Measurements from ENCODE around the gene AWAT1. TPM values are rescaled to one million over a fixed set of nuclear protein-coding genes. Genes with fewer than 3 reads are reported as not detected.
"Not testable (repeated sequence)": the region's sequence is repeated elsewhere in the genome, so short reads cannot be mapped to it uniquely, and the experiment has no call there.

Gene AWAT1
- total RNA-seq, 1 donor from 2014 or later: not detected

DNA sequence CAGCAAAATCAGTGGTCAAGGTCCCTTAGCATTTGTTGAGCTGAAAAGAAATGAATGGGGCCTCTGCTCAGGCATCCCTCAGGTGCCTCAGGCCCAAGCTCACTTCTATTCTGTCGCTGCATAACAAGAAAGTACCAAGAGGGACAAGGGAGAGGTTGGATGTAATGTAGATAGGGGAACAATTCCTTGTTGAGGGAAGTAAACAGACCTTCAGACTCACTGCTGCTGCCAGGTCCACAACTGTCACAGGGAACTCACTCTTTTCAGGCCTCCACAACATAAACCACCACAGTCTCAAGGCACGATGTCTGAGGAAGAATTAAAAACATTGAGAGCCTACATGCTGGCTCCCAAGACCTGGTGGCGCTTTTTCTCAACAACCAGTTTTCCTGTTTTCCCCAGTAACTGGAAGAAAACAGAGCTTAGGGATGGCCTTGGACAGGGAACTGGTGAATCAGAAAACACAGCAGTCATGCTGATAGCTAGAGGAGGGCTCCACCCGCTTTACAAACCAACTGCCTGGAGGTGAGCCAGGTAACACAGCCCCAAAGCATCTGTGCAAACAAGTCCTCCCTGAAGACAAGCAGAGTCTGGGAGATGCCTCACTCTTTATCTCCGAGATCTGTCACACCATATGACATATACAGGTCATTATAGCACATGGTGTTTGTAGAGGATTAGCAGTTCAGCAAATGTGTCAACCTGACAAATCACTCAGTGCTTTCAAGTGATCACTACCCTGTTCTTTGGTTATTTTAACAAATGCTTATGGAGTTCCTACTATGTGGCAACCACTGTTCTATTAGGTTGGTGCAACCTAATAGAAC is 14.3 kb upstream of the AWAT1 start:
- Histone ChIP-seq H3K36me3 (ENCODE audit: control insufficient read depth, insufficient read depth, low read length) (no peaks in the 10 kb centered on the region), H3K27me3 (ENCODE audit: control insufficient read depth, insufficient read depth, low read length) (no peaks in the 10 kb centered on the region), H3K4me3 (ENCODE audit: low read depth, low read length) (no peak overlapping the region)
- TF ChIP-seq, protein P1, sequence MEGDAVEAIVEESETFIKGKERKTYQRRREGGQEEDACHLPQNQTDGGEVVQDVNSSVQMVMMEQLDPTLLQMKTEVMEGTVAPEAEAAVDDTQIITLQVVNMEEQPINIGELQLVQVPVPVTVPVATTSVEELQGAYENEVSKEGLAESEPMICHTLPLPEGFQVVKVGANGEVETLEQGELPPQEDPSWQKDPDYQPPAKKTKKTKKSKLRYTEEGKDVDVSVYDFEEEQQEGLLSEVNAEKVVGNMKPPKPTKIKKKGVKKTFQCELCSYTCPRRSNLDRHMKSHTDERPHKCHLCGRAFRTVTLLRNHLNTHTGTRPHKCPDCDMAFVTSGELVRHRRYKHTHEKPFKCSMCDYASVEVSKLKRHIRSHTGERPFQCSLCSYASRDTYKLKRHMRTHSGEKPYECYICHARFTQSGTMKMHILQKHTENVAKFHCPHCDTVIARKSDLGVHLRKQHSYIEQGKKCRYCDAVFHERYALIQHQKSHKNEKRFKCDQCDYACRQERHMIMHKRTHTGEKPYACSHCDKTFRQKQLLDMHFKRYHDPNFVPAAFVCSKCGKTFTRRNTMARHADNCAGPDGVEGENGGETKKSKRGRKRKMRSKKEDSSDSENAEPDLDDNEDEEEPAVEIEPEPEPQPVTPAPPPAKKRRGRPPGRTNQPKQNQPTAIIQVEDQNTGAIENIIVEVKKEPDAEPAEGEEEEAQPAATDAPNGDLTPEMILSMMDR (IDR thresholded peaks at IDR 0.05; ENCODE audit: insufficient read depth, low read length, poor library complexity, severe bottlenecking): no peak
- DNase-seq (ENCODE audit: low read depth): no peak

DNA sequence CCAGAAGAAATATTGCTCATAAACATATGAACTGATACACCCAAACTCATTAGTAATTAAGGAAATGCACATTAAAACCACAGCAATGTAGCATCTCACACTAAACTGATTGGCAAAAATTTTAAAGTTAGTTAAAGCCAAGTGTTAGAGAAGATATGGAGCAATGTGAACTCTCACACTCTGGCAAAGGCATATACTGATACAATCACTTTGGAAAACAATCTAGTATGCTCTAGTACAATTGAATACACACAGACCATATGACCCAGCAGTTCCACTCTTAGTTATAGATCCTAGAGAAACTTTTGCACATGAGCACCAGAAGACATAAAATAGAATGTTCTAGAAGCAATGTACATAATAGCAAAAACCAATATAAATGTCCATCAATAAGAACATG is 8.4 kb upstream of the AWAT1 start:
- Histone ChIP-seq H3K36me3 (ENCODE audit: control insufficient read depth, insufficient read depth, low read length) (no peaks in the 10 kb centered on the region), H3K27me3 (ENCODE audit: control insufficient read depth, insufficient read depth, low read length) (no peaks in the 10 kb centered on the region), H3K4me3 (ENCODE audit: low read depth, low read length) (no peak overlapping the region)
- TF ChIP-seq, protein P1 (IDR thresholded peaks at IDR 0.05; ENCODE audit: insufficient read depth, low read length, poor library complexity, severe bottlenecking): no peak
- DNase-seq (ENCODE audit: low read depth): no peak

DNA sequence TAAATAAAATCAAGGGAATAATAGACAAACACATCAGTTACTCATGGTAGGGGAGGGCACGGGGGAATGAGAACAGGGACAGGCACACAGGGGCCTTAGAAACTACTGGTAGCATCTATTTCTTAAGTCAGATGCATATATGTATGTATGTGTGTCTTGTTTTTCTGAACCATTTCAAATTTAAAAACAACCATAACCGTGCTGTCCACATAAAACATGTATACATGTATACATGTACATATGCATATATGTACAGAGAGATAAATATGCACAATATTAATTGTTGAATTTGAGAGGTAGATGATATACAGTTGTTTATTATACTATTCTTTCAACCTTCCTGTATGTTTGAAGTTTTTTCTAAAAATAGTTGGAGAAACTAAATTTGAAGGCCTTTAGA is 7.8 kb upstream of the AWAT1 start:
- DNase-seq (ENCODE audit: low read depth): no peak
- H3K4me3 ChIP-seq (ENCODE audit: low read depth, low read length): no peak overlapping the region
- TF ChIP-seq, protein P1 (IDR thresholded peaks at IDR 0.05; ENCODE audit: insufficient read depth, low read length, poor library complexity, severe bottlenecking): no peak
- H3K27me3 ChIP-seq (ENCODE audit: control insufficient read depth, insufficient read depth, low read length): no peaks in the 10 kb centered on the region
- no peaks in the 10 kb centered on the region for H3K36me3 ChIP-seq (ENCODE audit: control insufficient read depth, insufficient read depth, low read length)

DNA sequence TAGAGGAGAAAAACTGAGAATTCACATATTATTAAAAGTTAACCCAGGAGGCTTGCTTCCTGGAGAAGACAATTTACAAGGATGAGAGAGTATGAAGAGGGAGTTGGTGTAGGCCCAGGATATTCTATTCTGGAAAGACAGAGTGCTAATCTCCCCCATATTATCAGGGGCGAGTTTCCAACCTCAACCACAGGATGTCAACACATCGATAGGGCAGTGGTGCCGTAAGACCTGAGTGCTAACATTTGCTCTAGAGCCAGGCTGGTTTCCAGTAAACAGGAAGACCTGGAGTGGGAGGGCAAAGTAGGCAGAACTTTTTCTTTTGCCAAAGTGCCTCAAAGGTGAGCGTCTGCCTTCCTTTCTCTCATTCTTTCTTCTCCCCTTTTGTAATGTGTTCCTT is 2.8 kb upstream of the AWAT1 start:
- TF ChIP-seq, protein P1 (IDR thresholded peaks at IDR 0.05; ENCODE audit: insufficient read depth, low read length, poor library complexity, severe bottlenecking): no peak
- Histone ChIP-seq H3K4me3 (ENCODE audit: low read depth, low read length) (no peak overlapping the region), H3K27me3 (ENCODE audit: control insufficient read depth, insufficient read depth, low read length) (no peaks in the 10 kb centered on the region), H3K36me3 (ENCODE audit: control insufficient read depth, insufficient read depth, low read length) (no peaks in the 10 kb centered on the region)
- DNase-seq (ENCODE audit: low read depth): no peak

DNA sequence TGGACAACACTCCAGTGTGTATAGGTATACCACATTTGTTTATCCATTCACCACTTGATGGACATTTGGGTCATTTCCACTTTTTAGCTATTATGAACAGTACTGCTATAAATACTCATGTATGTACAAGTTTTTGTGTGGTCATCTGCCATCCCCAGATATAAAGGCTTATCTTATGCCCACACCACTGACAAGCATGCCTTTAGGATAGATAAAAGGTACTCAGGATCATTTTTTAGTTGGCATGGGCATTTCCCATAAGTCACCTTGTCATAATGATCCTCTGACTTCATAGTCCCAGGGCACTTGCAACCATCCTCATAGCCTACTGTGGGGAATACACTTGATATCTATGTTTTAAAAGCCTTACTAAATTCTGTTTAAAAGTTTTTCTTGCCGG is 6.3 kb downstream of the AWAT1 start:
- Histone ChIP-seq H3K4me3 (ENCODE audit: low read depth, low read length) (no peak overlapping the region), H3K36me3 (ENCODE audit: control insufficient read depth, insufficient read depth, low read length) (no peaks in the 10 kb centered on the region), H3K27me3 (ENCODE audit: control insufficient read depth, insufficient read depth, low read length) (no peaks in the 10 kb centered on the region)
- DNase-seq (ENCODE audit: low read depth): no peak
- TF ChIP-seq, protein P1 (IDR thresholded peaks at IDR 0.05; ENCODE audit: insufficient read depth, low read length, poor library complexity, severe bottlenecking): no peak

DNA sequence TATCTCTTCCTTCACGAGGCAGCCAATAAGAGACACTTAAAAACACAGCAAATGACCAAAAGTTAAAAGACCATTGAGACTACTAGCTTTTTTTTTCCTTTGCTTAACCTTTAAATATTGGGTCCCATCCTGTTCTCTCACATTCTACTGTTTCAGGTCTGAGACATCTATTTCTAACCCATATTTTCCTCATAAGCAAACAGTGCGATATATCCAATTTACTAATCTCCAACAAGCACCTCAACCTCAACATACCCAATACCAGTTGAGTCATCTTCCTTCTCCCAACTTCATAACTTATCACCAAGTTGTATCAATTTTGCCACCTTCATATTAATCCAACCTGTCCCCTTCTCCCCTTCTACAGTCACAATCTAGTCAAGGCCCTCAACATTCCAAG is 7.0 kb downstream of the AWAT1 start:
- DNase-seq (ENCODE audit: low read depth): no peak
- Histone ChIP-seq H3K36me3 (ENCODE audit: control insufficient read depth, insufficient read depth, low read length) (no peaks in the 10 kb centered on the region), H3K4me3 (ENCODE audit: low read depth, low read length) (no peak overlapping the region), H3K27me3 (ENCODE audit: control insufficient read depth, insufficient read depth, low read length) (no peaks in the 10 kb centered on the region)
- TF ChIP-seq, protein P1 (IDR thresholded peaks at IDR 0.05; ENCODE audit: insufficient read depth, low read length, poor library complexity, severe bottlenecking): no peak

DNA sequence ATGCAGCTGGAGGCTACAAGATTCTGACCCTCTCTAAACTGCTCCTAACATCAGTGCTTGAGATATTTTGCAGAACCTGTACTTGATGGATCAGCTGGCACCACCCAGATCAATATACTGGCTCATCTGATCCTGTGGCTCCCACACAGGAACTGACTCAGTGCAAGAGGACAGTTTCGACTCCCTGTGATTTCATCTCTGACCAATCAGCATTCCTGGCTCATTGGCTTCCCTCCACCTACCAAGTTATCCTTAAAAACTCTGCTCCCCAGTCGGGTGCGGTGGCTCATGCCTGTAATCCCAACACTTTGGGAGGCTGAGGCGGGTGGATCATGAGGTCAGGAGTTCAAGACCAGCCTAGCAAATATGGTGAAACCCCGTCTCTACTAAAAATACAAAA is 9.1 kb downstream of the AWAT1 start:
- not testable (repeated sequence) for DNase-seq (ENCODE audit: low read depth); H3K27me3 ChIP-seq (ENCODE audit: control insufficient read depth, insufficient read depth, low read length); H3K36me3 ChIP-seq (ENCODE audit: control insufficient read depth, insufficient read depth, low read length); H3K4me3 ChIP-seq (ENCODE audit: low read depth, low read length)

Data from kidney epithelial cell (primary cell).